MM.1S (cell line): ENCODE results near the gene CHSY3.
A peak's percentile ranks its signal among the peaks of the same experiment; 100 is the strongest.

Experiments
- DNase-seq: peaks from one replicate; pipeline ENCODE4 v3.0.0-alpha.2; 2015
- H2AFZ ChIP-seq: fragments of 300-600 bp; sonication (generic); 2 replicates; pipeline ENCODE4 v1.6.0; 2016; ENCODE audit warnings: antibody characterized with exemption, low read length
- H3F3A ChIP-seq: fragments of 300-600 bp; sonication (generic); 2 replicates; pipeline ENCODE4 v1.6.1; 2016; ENCODE audit warnings: mild to moderate bottlenecking, antibody characterized with exemption, low read length, moderate library complexity, mixed read lengths; ENCODE audit not compliant: insufficient read depth
- H3K27ac ChIP-seq: fragments of 300-600 bp; sonication (generic); 2 replicates; pipeline ENCODE4 v1.5.1; 2016; ENCODE audit warnings: mild to moderate bottlenecking, low read length
- H3K27me3 ChIP-seq: fragments of 300-600 bp; sonication (generic); replicated peaks from 2 replicates; pipeline ENCODE4 v1.6.0; 2016; ENCODE audit warnings: low read length; ENCODE audit not compliant: insufficient read depth
- H3K36me3 ChIP-seq: fragments of 300-600 bp; sonication (generic); replicated peaks from 2 replicates; pipeline ENCODE4 v1.6.1; 2016; ENCODE audit warnings: mild to moderate bottlenecking, low read length, mixed read lengths; ENCODE audit not compliant: insufficient read depth
- H3K4me1 ChIP-seq: fragments of 300-600 bp; sonication (generic); 2 replicates; pipeline ENCODE4 v1.6.1; 2016; ENCODE audit warnings: low read length, mixed read lengths
- H3K4me2 ChIP-seq: fragments of 300-600 bp; sonication (generic); 2 replicates; pipeline ENCODE4 v1.6.0; 2016; ENCODE audit warnings: low read depth, low read length
- H3K4me3 ChIP-seq: fragments of 300-600 bp; sonication (generic); 2 replicates; pipeline ENCODE4 v1.5.1; 2016; ENCODE audit warnings: low read length, mixed read lengths
- H3K79me2 ChIP-seq: fragments of 300-600 bp; sonication (generic); 2 replicates; pipeline ENCODE4 v1.6.1; 2016; ENCODE audit warnings: mixed run types, low read length, mixed read lengths
- H3K9ac ChIP-seq: fragments of 300-600 bp; sonication (generic); 2 replicates; pipeline ENCODE4 v1.6.1; 2016; ENCODE audit warnings: low read length, mixed read lengths
- H3K9me2 ChIP-seq: fragments of 300-600 bp; sonication (generic); replicated peaks from 2 replicates; pipeline ENCODE4 v1.6.1; 2016; ENCODE audit warnings: mild to moderate bottlenecking, low read length, mixed read lengths; ENCODE audit not compliant: insufficient read depth
- H3K9me3 ChIP-seq: fragments of 300-600 bp; sonication (generic); replicated peaks from 2 replicates; pipeline ENCODE4 v1.6.1; 2016; ENCODE audit warnings: mild to moderate bottlenecking, low read length, mixed read lengths; ENCODE audit not compliant: insufficient read depth
- H4K20me1 ChIP-seq: fragments of 300-600 bp; sonication (generic); 2 replicates; pipeline ENCODE4 v1.6.1; 2016; ENCODE audit warnings: mild to moderate bottlenecking, low read length, moderate library complexity, mixed read lengths; ENCODE audit not compliant: insufficient read depth
- EZH2 ChIP-seq: fragments of 300-600 bp; sonication (generic); optimal IDR thresholded peaks from 2 replicates; pipeline ENCODE3; 2017; ENCODE audit warnings: low read depth, mild to moderate bottlenecking, antibody characterized with exemption, low read length, mixed read lengths
- EZH2phosphoT487 ChIP-seq: fragments of 300-600 bp; sonication (generic); IDR thresholded peaks from 2 replicates; pipeline ENCODE4 v1.6.1; 2018; ENCODE audit warnings: antibody characterized with exemption, low read length
- TF ChIP-seq, protein P1 (sequence below): fragments of 300-600 bp; sonication (generic); IDR thresholded peaks from 2 replicates; pipeline ENCODE4 v1.5.1; 2016; ENCODE audit warnings: antibody characterized with exemption, low read length, mixed read lengths

CHSY3 gene

DNA sequence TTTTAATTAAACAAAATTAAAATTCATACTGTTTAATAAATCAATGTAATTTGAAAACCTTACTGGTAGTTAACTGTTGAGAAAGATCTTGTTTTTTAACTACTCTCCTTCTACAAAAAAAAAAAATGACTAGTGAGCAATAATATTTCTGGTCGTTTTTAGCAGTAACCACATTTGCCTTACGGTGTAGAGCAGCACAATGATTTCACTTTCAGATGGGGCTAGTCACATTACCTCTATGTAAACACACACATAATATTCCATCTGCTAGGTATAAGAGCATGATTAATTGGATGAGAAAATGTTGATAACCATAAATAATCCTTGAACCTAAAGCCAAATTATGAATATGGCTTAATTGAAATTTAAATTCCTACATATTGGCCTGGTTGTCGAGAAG, 198.1 kb downstream of the CHSY3 start:
- no peaks in the 10 kb centered on the region for H3K9me3 ChIP-seq
- no peak overlapping the region for H3K9ac ChIP-seq
- H3K4me1 ChIP-seq: peaks cover 15% of the 10 kb centered on the region
- DNase-seq: peak; percentile 84
- H3K79me2 ChIP-seq: no peaks in the 10 kb centered on the region
- H3K27ac ChIP-seq: no peak overlapping the region
- H3K4me2 ChIP-seq: peak overlapping the region; percentile 55
- no peaks in the 10 kb centered on the region for H3K9me2 ChIP-seq
- H3K4me3 ChIP-seq: no peak overlapping the region
- TF ChIP-seq, protein P1, sequence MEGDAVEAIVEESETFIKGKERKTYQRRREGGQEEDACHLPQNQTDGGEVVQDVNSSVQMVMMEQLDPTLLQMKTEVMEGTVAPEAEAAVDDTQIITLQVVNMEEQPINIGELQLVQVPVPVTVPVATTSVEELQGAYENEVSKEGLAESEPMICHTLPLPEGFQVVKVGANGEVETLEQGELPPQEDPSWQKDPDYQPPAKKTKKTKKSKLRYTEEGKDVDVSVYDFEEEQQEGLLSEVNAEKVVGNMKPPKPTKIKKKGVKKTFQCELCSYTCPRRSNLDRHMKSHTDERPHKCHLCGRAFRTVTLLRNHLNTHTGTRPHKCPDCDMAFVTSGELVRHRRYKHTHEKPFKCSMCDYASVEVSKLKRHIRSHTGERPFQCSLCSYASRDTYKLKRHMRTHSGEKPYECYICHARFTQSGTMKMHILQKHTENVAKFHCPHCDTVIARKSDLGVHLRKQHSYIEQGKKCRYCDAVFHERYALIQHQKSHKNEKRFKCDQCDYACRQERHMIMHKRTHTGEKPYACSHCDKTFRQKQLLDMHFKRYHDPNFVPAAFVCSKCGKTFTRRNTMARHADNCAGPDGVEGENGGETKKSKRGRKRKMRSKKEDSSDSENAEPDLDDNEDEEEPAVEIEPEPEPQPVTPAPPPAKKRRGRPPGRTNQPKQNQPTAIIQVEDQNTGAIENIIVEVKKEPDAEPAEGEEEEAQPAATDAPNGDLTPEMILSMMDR: no peak
- TF ChIP-seq EZH2phosphoT487 (no peak), EZH2 (no peak)
- no peaks in the 10 kb centered on the region for H4K20me1 ChIP-seq
- H3F3A ChIP-seq: no peaks in the 10 kb centered on the region
- no peak overlapping the region for H2AFZ ChIP-seq
- H3K36me3 ChIP-seq: no peaks in the 10 kb centered on the region
- H3K27me3 ChIP-seq: no peaks in the 10 kb centered on the region

DNA sequence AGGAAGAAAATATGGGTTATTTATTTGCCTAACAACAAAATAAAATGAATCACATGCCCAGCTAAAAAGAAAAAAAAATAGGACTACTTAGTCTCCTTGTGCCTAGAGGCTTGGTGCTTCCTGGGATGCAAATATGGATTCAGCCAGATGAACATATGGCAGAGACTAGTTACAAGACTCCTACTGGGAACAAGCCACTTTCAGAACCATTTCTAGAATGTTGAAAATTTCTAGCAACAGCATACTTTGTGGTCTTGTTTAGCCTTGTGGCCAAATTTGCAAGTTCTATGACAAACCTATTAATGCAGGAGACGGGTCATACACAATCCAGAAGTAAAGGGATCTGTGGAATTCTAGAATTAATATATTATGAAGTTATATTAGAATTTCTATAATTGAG, 198.7 kb downstream of the CHSY3 start:
- TF ChIP-seq, protein P1: no peak
- TF ChIP-seq EZH2: no peak
- Histone ChIP-seq H3K79me2 (no peaks in the 10 kb centered on the region), H3K27ac (no peak overlapping the region)

DNA sequence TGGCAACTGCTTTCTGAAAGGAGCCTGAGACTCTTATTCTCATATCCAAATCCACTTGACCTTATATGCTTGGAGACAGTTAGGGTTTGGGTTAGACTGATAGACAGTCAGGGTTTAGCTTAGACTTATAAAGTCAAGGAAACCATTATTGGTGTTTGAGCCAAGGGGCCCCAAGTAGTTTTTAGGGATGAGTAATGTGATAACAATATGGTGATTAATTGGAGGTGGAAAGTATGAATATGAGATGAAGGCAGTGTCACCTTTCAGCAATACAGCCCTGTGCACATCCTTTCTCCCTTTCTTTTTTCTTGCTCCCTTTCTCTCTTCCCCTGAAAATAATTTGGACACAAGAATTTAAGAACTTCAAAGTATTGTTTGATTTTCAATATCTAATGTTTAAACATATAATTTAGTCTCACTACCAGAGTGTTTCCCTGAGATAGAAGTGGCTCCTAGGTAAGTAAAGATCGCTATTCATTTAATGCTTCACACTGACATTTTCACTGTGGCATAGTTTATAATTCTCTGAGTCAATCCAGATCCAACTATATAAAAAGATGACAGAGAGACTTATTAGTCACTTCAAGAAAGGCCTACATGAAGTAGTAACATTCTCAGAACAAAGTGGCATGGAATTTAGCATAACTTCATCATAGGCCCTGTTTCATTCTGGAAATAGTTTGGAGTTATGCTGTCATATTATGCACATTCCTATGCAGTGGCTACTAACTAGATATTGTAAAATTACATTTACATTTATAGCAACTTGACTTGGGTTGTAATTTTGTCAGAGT, 200.8 kb downstream of the CHSY3 start:
- Histone ChIP-seq H4K20me1 (no peaks in the 10 kb centered on the region), H2AFZ (no peak overlapping the region), H3K36me3 (no peaks in the 10 kb centered on the region), H3K27me3 (no peaks in the 10 kb centered on the region), H3K9ac (no peak overlapping the region), H3K9me2 (no peaks in the 10 kb centered on the region), H3F3A (no peaks in the 10 kb centered on the region), H3K4me2 (no peak overlapping the region), H3K27ac (no peak overlapping the region), H3K4me1 (peaks cover 24% of the 10 kb centered on the region), H3K79me2 (no peaks in the 10 kb centered on the region), H3K4me3 (no peak overlapping the region), H3K9me3 (no peaks in the 10 kb centered on the region)
- TF ChIP-seq, protein P1: no peak
- TF ChIP-seq EZH2phosphoT487: no peak
- TF ChIP-seq EZH2: no peak
- DNase-seq: no peak

More for the DNA sequence above, 198.7 kb downstream of the CHSY3 start:
- Histone ChIP-seq H3K9me2 (no peaks in the 10 kb centered on the region), H3K27me3 (no peaks in the 10 kb centered on the region), H3K4me2 (peak overlapping the region; percentile 55), H3K36me3 (no peaks in the 10 kb centered on the region), H2AFZ (no peak overlapping the region), H3K4me3 (no peak overlapping the region), H4K20me1 (no peaks in the 10 kb centered on the region), H3K9ac (no peak overlapping the region), H3K9me3 (no peaks in the 10 kb centered on the region), H3F3A (no peaks in the 10 kb centered on the region), H3K4me1 (peaks cover 15% of the 10 kb centered on the region)
- DNase-seq: peak; percentile 46
